B cell (primary cell): Measurements from ENCODE around the gene FBF1. TPM values are rescaled to one million over a fixed set of nuclear protein-coding genes. Genes with fewer than 3 reads are reported as not detected.

Experiments used
- ATAC-seq: fragments of 200-7000 bp; cut with Tn5 transposase; one replicate; pipeline ENCODE4 v1.10.0; 2021; ENCODE audit warnings: low read depth, mild to moderate bottlenecking, moderate number of reproducible peaks, moderate library complexity
- CTCF ChIA-PET: fragments of 350-600 bp; sonication (Branson Sonifier 250); formaldehyde crosslinking; loops from one replicate; lab custom pipeline; 2021; ENCODE audit warnings: antibody characterized with exemption, inconsistent platforms; lab: Charles Lee
- POLR2A ChIA-PET: fragments of 350-600 bp; sonication (Branson Sonifier 250); formaldehyde crosslinking; loops from one replicate; lab custom pipeline; 2021; ENCODE audit warnings: antibody characterized with exemption; lab: Charles Lee
- DNase-seq: peaks from one replicate; pipeline ENCODE4 v3.0.0; 2013
- H2AFZ ChIP-seq: 2 replicates; pipeline ENCODE4 v1.6.1; 2012; ENCODE audit warnings: mild to moderate bottlenecking, low read depth, low read length; ENCODE audit not compliant: insufficient read depth, poor library complexity, severe bottlenecking
- H3K27ac ChIP-seq, 2 donors: 1 replicate in 1 of 2; 2 replicates in 1 of 2; pipeline ENCODE4 v1.5.1; 2012 to 2013; ENCODE audit warnings: low read length in 2 of 2, mild to moderate bottlenecking in 2 of 2, moderate library complexity in 1 of 2
- H3K27me3 ChIP-seq, 4 experiments: fragments of 200-600 bp in 1 of 4; sonication (generic) in 1 of 4; replicated peaks in 1 of 4; 1 replicate in 2 of 4; 2 replicates in 2 of 4; pipeline versions ENCODE4 v1.6.1 to v1.7.0; 2013 to 2016; ENCODE audit warnings: low read length in 3 of 4, mild to moderate bottlenecking in 2 of 4, mixed read lengths in 1 of 4, moderate library complexity in 1 of 4; ENCODE audit not compliant: insufficient read depth in 4 of 4, control insufficient read depth in 3 of 4; ENCODE audit errors: control extremely low read depth in 1 of 4
- H3K36me3 ChIP-seq, 2 experiments: replicated peaks in 1 of 2; 1 replicate in 1 of 2; 2 replicates in 1 of 2; pipeline versions ENCODE4 v1.6.1 to v1.7.1; 2013; ENCODE audit warnings: low read length in 1 of 2; ENCODE audit not compliant: insufficient read depth in 2 of 2, control insufficient read depth in 1 of 2; ENCODE audit errors: control extremely low read depth in 1 of 2, extremely low read depth in 1 of 2
- H3K4me1 ChIP-seq, 2 donors: fragments of 200-600 bp in 1 of 2; sonication (generic) in 1 of 2; 1 replicate in 1 of 2; 2 replicates in 1 of 2; pipeline versions ENCODE4 v1.5.1 to v1.6.1; 2013 to 2017; ENCODE audit warnings: low read length in 2 of 2; ENCODE audit not compliant: control insufficient read depth in 2 of 2, insufficient read depth in 2 of 2
- H3K4me2 ChIP-seq: replicated peaks from 2 replicates; pipeline ENCODE3; 2012; ENCODE audit warnings: mild to moderate bottlenecking, low read depth, low read length; ENCODE audit not compliant: poor library complexity, severe bottlenecking
- H3K4me3 ChIP-seq, 5 experiments: fragments of 200-600 bp in 1 of 5; sonication (generic) in 1 of 5; 1 replicate in 3 of 5; 2 replicates in 2 of 5; pipeline versions ENCODE4 v1.5.1 to v1.7.0; 2011 to 2016; ENCODE audit warnings: low read length in 4 of 5, mild to moderate bottlenecking in 4 of 5, low read depth in 2 of 5, control low read depth in 1 of 5, moderate library complexity in 1 of 5; ENCODE audit not compliant: insufficient read depth in 1 of 5; ENCODE audit errors: control extremely low read depth in 1 of 5, extremely low read depth in 1 of 5
- H3K79me2 ChIP-seq: fragments of 200-600 bp; sonication (generic); one replicate; pipeline ENCODE4 v1.6.0; 2016; ENCODE audit warnings: low read length; ENCODE audit not compliant: control insufficient read depth, insufficient read depth
- H3K9ac ChIP-seq: fragments of 200-600 bp; sonication (generic); 2 replicates; pipeline ENCODE4 v1.6.1; 2017; ENCODE audit warnings: mild to moderate bottlenecking, low read length, moderate library complexity
- H3K9me3 ChIP-seq, 3 donors: one replicate each; pipeline versions ENCODE4 v1.6.1 to v1.7.1; 2013; ENCODE audit warnings: low read length in 2 of 3; ENCODE audit not compliant: control insufficient read depth in 2 of 3, insufficient read depth in 1 of 3; ENCODE audit errors: control extremely low read depth in 1 of 3
- H4K20me1 ChIP-seq: 2 replicates; pipeline ENCODE4 v1.6.0; 2012; ENCODE audit warnings: mild to moderate bottlenecking, low read length; ENCODE audit not compliant: insufficient read depth, control insufficient read depth, poor library complexity, severe bottlenecking
- H3K27ac Mint-ChIP-seq: one replicate; pipeline ENCODE4 v1.8.0; 2021; ENCODE audit warnings: mixed read lengths
- H3K27me3 Mint-ChIP-seq: one replicate; pipeline ENCODE4 v1.8.0; 2021; ENCODE audit warnings: mixed read lengths
- H3K4me1 Mint-ChIP-seq: one replicate; pipeline ENCODE4 v1.8.0; 2021; ENCODE audit warnings: mixed read lengths
- H3K4me3 Mint-ChIP-seq: one replicate; pipeline ENCODE4 v1.8.0; 2021; ENCODE audit warnings: mixed read lengths
- H3K9me3 Mint-ChIP-seq: one replicate; pipeline ENCODE4 v1.8.0; 2022; ENCODE audit warnings: mixed read lengths; ENCODE audit not compliant: insufficient read depth
- EZH2 ChIP-seq: IDR thresholded peaks from 2 replicates; pipeline ENCODE4 v1.6.1; 2012; ENCODE audit warnings: borderline replicate concordance, low read depth, mild to moderate bottlenecking, moderate library complexity, low read length; ENCODE audit not compliant: insufficient read depth, poor library complexity, severe bottlenecking
- WGBS: methylation state at CpG from one replicate; pipeline ENCODE4 v1.1.5; 2013; ENCODE audit warnings: missing lambda C conversion rate; ENCODE audit not compliant: insufficient coverage; 5-methylcytosine and 5-hydroxymethylcytosine counted together
- intact Hi-C: fragments of 100-400 bp; cut with micrococcal nuclease; formaldehyde crosslinking; loops from one replicate; pipeline ENCODE4 v1.10.0; 2022
- polyA plus RNA-seq: library from polyadenylated mRNA; depleted of rRNA; stranded (reverse); fragments of >200 nt; gene quantifications from 2 replicates; pipeline ENCODE4 v1.2.3, GENCODE V29; 2012
- total RNA-seq, 2 donors: library from RNA; stranded (reverse); fragments of 120-200 nt in 1 of 2; gene quantifications; 1 replicate in 1 of 2; 2 replicates in 1 of 2; pipeline versions ENCODE4 v1.2.3 to v1.2.4, GENCODE V29; 2013 to 2022
- TF ChIP-seq, protein P1 (sequence below): fragments of 200-600 bp; IDR thresholded peaks from one replicate; pipeline ENCODE4 v1.8.0; 2022; ENCODE audit warnings: antibody characterized with exemption, mild to moderate bottlenecking

The FBF1 gene
- total and polyA plus RNA-seq, 2 donors (not counting 1 experiment from before 2014, with no cell fraction given) = 21.6 to 31.5 TPM

DNA sequence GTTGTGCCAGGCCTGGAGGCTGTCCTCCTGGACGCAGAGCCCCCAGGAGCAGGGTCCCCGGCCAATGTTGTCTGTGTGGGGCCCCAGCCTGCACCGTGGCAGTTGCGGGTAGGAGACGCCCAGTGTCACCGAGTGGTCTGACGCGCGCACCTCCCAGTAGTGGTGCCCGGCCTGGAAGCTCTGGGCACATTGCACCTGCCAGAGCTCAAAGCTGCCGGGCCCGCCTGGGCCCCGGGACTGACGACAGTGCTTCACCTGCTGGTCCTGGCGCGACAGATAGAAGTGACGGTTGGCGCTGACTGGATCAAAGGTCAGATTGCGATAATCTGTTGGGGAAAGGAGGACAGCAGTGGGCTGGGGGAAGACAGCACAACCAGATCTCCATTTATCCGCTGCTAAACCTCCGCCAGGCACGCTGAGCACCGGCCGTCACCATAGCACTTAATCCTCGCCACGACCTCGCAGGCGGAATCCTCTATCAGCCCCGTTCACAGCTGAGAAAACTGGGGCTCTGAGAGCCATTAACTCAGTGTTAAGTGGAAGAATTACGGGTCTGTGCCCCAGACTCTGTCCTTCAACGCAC, 49.7 kb downstream of the FBF1 start:
- Mint-ChIP-seq H3K4me1 (peaks cover 20% of the 10 kb centered on the region), H3K4me3 (no peak overlapping the region), H3K27me3 (no peaks in the 10 kb centered on the region), H3K9me3 (no peaks in the 10 kb centered on the region), H3K27ac (no peak overlapping the region)
- Histone ChIP-seq H3K79me2 (peaks cover 24% of the 10 kb centered on the region), H3K4me1 (peaks cover 12 to 14% of the 10 kb centered on the region in 2 donors), H3K9me3 (no peaks in the 10 kb centered on the region), H2AFZ (no peak overlapping the region), H3K4me2 (no peak overlapping the region), H3K27ac (no peak overlapping the region), H4K20me1 (peaks cover 28% of the 10 kb centered on the region), H3K27me3 (no peaks in the 10 kb centered on the region), H3K4me3 (no peak overlapping the region), H3K36me3 (peaks cover 2 to 8% of the 10 kb centered on the region in 2 experiments), H3K9ac (no peak overlapping the region)
- ChIA-PET CTCF (no interaction called here), POLR2A (no interaction called here)
- DNase-seq = no peak
- TF ChIP-seq, protein P1, sequence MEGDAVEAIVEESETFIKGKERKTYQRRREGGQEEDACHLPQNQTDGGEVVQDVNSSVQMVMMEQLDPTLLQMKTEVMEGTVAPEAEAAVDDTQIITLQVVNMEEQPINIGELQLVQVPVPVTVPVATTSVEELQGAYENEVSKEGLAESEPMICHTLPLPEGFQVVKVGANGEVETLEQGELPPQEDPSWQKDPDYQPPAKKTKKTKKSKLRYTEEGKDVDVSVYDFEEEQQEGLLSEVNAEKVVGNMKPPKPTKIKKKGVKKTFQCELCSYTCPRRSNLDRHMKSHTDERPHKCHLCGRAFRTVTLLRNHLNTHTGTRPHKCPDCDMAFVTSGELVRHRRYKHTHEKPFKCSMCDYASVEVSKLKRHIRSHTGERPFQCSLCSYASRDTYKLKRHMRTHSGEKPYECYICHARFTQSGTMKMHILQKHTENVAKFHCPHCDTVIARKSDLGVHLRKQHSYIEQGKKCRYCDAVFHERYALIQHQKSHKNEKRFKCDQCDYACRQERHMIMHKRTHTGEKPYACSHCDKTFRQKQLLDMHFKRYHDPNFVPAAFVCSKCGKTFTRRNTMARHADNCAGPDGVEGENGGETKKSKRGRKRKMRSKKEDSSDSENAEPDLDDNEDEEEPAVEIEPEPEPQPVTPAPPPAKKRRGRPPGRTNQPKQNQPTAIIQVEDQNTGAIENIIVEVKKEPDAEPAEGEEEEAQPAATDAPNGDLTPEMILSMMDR = no peak
- no peak for TF ChIP-seq EZH2
- ATAC-seq = no peak
- 97% methylated on average over 31 of the region's 31 CpGs for WGBS
- intact Hi-C loops = no loop called here

DNA sequence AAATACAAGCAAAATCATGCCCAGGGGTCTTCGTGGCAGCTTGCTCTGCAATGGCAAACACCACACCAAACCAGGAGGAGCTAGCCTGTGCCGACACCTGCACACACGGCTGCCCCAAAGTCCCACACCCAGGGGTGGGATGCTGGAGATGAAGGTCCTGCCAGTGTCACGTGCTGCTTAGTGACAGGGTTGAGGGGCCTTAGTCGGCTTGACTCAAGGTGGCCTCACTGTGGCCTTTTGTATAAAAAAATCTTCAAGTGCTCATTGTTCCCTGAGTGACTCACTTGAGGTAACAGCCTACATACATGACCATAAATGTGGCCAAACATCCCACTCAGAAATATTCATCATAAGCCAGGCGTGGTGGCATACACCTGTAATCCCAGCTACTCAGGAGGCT, 51.4 kb downstream of the FBF1 start:
- H3K9ac ChIP-seq = no peak overlapping the region
- H3K9me3 Mint-ChIP-seq = no peaks in the 10 kb centered on the region
- peaks cover 9% of the 10 kb centered on the region for H3K79me2 ChIP-seq
- H3K27me3 ChIP-seq = no peaks in the 10 kb centered on the region
- H2AFZ ChIP-seq = no peak overlapping the region
- TF ChIP-seq, protein P1 = no peak
- TF ChIP-seq EZH2 = no peak
- H3K27ac ChIP-seq = no peak overlapping the region
- DNase-seq (no peak), ATAC-seq (no peak)
- no peak overlapping the region for H3K27ac Mint-ChIP-seq
- intact Hi-C loops = no loop called here
- H3K9me3 ChIP-seq = no peaks in the 10 kb centered on the region
- no peaks in the 10 kb centered on the region for H3K27me3 Mint-ChIP-seq
- H3K4me3 ChIP-seq = no peak overlapping the region
- 69% methylated on average over 2 of the region's 6 CpGs for WGBS
- H3K36me3 ChIP-seq = peaks cover 2 to 8% of the 10 kb centered on the region in 2 experiments
- H3K4me2 ChIP-seq = no peak overlapping the region
- H3K4me1 ChIP-seq = no peaks in the 10 kb centered on the region
- H4K20me1 ChIP-seq = peaks cover 13% of the 10 kb centered on the region
- H3K4me3 Mint-ChIP-seq = no peak overlapping the region
- peaks cover 8% of the 10 kb centered on the region for H3K4me1 Mint-ChIP-seq
- CTCF ChIA-PET = interaction anchor here (0.7 to 1.4 kb wide), 3 partner anchors 8 to 12 kb away, joined by 4 to 6 read pairs (median 5); partner anchors contain the start of genes TRIM47 and TRIM65
- POLR2A ChIA-PET = interaction anchor here (0.6 kb wide), 1 partner anchor 350 kb away, joined by 7 read pairs; no protein-coding TSS in a partner anchor
